NK-92 treated with Interleukin-12 subunit alpha and Interleukin-12 subunit beta, amount 100 ng/mL, for 24 hours (cell line): ENCODE measurements around the gene ACOT8.
"Not testable (repeated sequence)": the region's sequence is repeated elsewhere in the genome, so short reads cannot be mapped to it uniquely, and the experiment has no call there.

Experiments used
- DNase-seq: peaks from one replicate; lab custom pipeline; 2025; lab: John Stamatoyannopoulos, UW

Gene ACOT8

GRCh38 chr20:45852326-45852725 is 4.9 kb downstream of the ACOT8 start:
- no peak for DNase-seq

- DNase-seq, result no peak
Observed at GRCh38 chr20:45851501-45851900, 5.7 kb downstream of the ACOT8 start.

GRCh38 chr20:45850926-45851325 is 6.3 kb downstream of the ACOT8 start:
- no peak for DNase-seq

- DNase-seq, result no peak
Observed at GRCh38 chr20:45850238-45850637, 7.0 kb downstream of the ACOT8 start.

- no peak for DNase-seq
Observed at GRCh38 chr20:45848969-45849582, 8.1 kb downstream of the ACOT8 start.

GRCh38 chr20:45848421-45848820 is 8.8 kb downstream of the ACOT8 start:
- DNase-seq, result no peak

GRCh38 chr20:45845452-45845851 is 11.7 kb downstream of the ACOT8 start:
- no peak for DNase-seq

- DNase-seq, result no peak
Observed at GRCh38 chr20:45843506-45843905, 13.7 kb downstream of the ACOT8 start.

GRCh38 chr20:45842169-45842812 is 14.9 kb downstream of the ACOT8 start:
- no peak for DNase-seq

- no peak for DNase-seq
Observed at GRCh38 chr20:45841407-45842129, 15.6 kb downstream of the ACOT8 start.

- no peak for DNase-seq
Observed at GRCh38 chr20:45840700-45841198, 16.4 kb downstream of the ACOT8 start.

- DNase-seq, result no peak
Observed at GRCh38 chr20:45836841-45837240, 20.4 kb downstream of the ACOT8 start.

GRCh38 chr20:45835825-45836224 is 21.4 kb downstream of the ACOT8 start:
- no peak for DNase-seq

- no peak for DNase-seq
Observed at GRCh38 chr20:45835329-45835765, 21.8 kb downstream of the ACOT8 start.

GRCh38 chr20:45834797-45835161 is 22.4 kb downstream of the ACOT8 start:
- DNase-seq, result no peak

- no peak for DNase-seq
Observed at GRCh38 chr20:45833883-45834796, 23.1 kb downstream of the ACOT8 start.

GRCh38 chr20:45833030-45833882 is 23.9 kb downstream of the ACOT8 start, which contains the start of gene SNX21:
Gene SNX21 (plus strand): TSS chr20:45833799. CDS start chr20:45833920, 121 bp downstream.
- DNase-seq, result no peak

- DNase-seq, result no peak
Observed at GRCh38 chr20:45832619-45833018, 24.6 kb downstream of the ACOT8 start.

- DNase-seq, result not testable (repeated sequence)
Observed at GRCh38 chr20:45829673-45830106, 27.5 kb downstream of the ACOT8 start.

GRCh38 chr20:45828589-45828988 is 28.6 kb downstream of the ACOT8 start:
- DNase-seq, result no peak

- DNase-seq, result no peak
Observed at GRCh38 chr20:45827712-45828111, 29.5 kb downstream of the ACOT8 start.
